ENCODE results near the gene DNAH14. TPM values are rescaled to one million over a fixed set of nuclear protein-coding genes. Genes with fewer than 3 reads are reported as not detected.

The DNAH14 gene
- total and polyA plus RNA-seq, 12 donors: 7.6 to 25.3 (median 16.5) TPM

GRCh38 chr1:224901087-224901810, 28.2 kb upstream of the DNAH14 start:
- Histone ChIP-seq H3K4me3 (no peak overlapping the region), H3K36me3 (replicated peaks in 1 of 2) (no peaks in the 10 kb centered on the region), H3K9me3 (replicated peaks in 1 of 3) (no peaks in the 10 kb centered on the region), H3K27ac (no peak overlapping the region), H3K4me1 (replicated peaks in 1 of 2) (no peaks in the 10 kb centered on the region), H3K27me3 (no peaks in the 10 kb centered on the region)
- no peak for DNase-seq
- TF ChIP-seq POLR2A (IDR thresholded peaks at IDR 0.05) (no peak), CTCF (IDR thresholded peaks at IDR 0.05) (no peak)
- intact Hi-C loops (cut with DNase I): no loop called here
- 49 to 60% (median 54%) methylated on average over 5 of the region's 5 CpGs for WGBS, 4 donors

DNA sequence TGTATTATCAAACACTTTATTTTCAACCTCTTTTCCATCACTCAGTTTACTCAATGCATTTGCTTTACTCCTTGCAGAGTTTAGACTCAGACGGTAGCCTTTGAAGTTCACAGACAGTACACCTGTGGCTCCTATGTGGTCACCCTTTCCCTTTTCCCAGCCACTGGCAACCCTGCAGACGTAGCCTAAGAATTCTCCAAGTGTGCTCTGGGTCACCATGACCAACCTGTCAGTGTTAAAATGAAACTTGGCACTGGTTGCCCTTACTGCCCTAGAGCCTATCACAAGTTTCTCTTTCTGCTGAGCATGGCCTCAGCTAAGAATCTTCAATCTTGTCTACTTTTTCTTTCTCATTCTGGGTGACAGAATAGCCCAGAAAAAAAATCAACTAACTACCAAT, 25.5 kb upstream of the DNAH14 start:
- H3K4me1 ChIP-seq (replicated peaks in 1 of 2): no peaks in the 10 kb centered on the region
- H3K27me3 ChIP-seq: no peaks in the 10 kb centered on the region
- DNase-seq: no peak
- H3K4me3 ChIP-seq: no peak overlapping the region
- no peak overlapping the region for H3K27ac ChIP-seq
- WGBS, 4 donors: 52 to 86% (median 63%) methylated on average over 2 of the region's 2 CpGs
- H3K9me3 ChIP-seq (replicated peaks in 1 of 3): no peaks in the 10 kb centered on the region
- H3K36me3 ChIP-seq (replicated peaks in 1 of 2): no peaks in the 10 kb centered on the region
- TF ChIP-seq CTCF (IDR thresholded peaks at IDR 0.05): no peak
- TF ChIP-seq POLR2A (IDR thresholded peaks at IDR 0.05): no peak
- intact Hi-C loops (cut with DNase I): no loop called here

- TF ChIP-seq CTCF (IDR thresholded peaks at IDR 0.05) (no peak), POLR2A (IDR thresholded peaks at IDR 0.05) (no peak)
- no peaks in the 10 kb centered on the region for H3K27me3 ChIP-seq
- WGBS, 4 donors: 82 to 100% (median 90%) methylated on average over 1 of the region's 1 CpG
- H3K27ac ChIP-seq: no peak overlapping the region
- no peaks in the 10 kb centered on the region for H3K36me3 ChIP-seq (replicated peaks in 1 of 2)
- H3K4me1 ChIP-seq (replicated peaks in 1 of 2): no peaks in the 10 kb centered on the region
- H3K4me3 ChIP-seq: no peak overlapping the region
- DNase-seq: no peak
- intact Hi-C loops (cut with DNase I): no loop called here
- H3K9me3 ChIP-seq (replicated peaks in 1 of 3): no peaks in the 10 kb centered on the region
These were observed 23.1 kb upstream of the DNAH14 start for GRCh38 chr1:224906340-224906739.

- TF ChIP-seq POLR2A (IDR thresholded peaks at IDR 0.05) (no peak), CTCF (IDR thresholded peaks at IDR 0.05) (no peak)
- no peak overlapping the region for H3K4me3 ChIP-seq
- no peaks in the 10 kb centered on the region for H3K9me3 ChIP-seq (replicated peaks in 1 of 3)
- H3K27me3 ChIP-seq: no peaks in the 10 kb centered on the region
- DNase-seq: no peak
- intact Hi-C loops (cut with DNase I): no loop called here
- no peaks in the 10 kb centered on the region for H3K36me3 ChIP-seq (replicated peaks in 1 of 2)
- no peak overlapping the region for H3K27ac ChIP-seq
- no peaks in the 10 kb centered on the region for H3K4me1 ChIP-seq (replicated peaks in 1 of 2)
These were observed 18.3 kb upstream of the DNAH14 start for GRCh38 chr1:224911217-224911616.

Measured in adrenal gland (tissue), 12 donors.